ENCODE data around the gene LARGE1. TPM values are rescaled to one million over a fixed set of nuclear protein-coding genes. Genes with fewer than 3 reads are reported as not detected.

The LARGE1 gene
- total and polyA plus RNA-seq, 4 donors: 25.6 to 45.6 (median 37.6) TPM

- Histone ChIP-seq H3K36me3 (ENCODE audit: control insufficient read depth, insufficient read depth, low read length) (no peaks in the 10 kb centered on the region), H3K27me3 (ENCODE audit: control insufficient read depth, insufficient read depth, low read length) (no peaks in the 10 kb centered on the region), H3K27ac (ENCODE audit: low read depth, low read length) (no peak overlapping the region), H3K4me1 (ENCODE audit: control insufficient read depth, insufficient read depth, low read length) (no peaks in the 10 kb centered on the region), H3K4me3 (ENCODE audit: low read depth, low read length) (no peak overlapping the region), H3K9me3 (ENCODE audit: control insufficient read depth, insufficient read depth, low read length) (no peaks in the 10 kb centered on the region)
- WGBS (ENCODE audit: insufficient coverage): over 99% methylated on average over 10 of the region's 12 CpGs
- no peak for DNase-seq (ENCODE audit: low read depth in 4 of 6, low spot score in 6 of 6)
Measured at GRCh38 chr22:33600595-33600994, 319.7 kb downstream of the LARGE1 start.

GRCh38 chr22:33600113-33600512 lies 320.2 kb downstream of the LARGE1 start:
- H3K4me3 ChIP-seq (ENCODE audit: low read depth, low read length): no peak overlapping the region
- no peak overlapping the region for H3K27ac ChIP-seq (ENCODE audit: low read depth, low read length)
- H3K27me3 ChIP-seq (ENCODE audit: control insufficient read depth, insufficient read depth, low read length): no peaks in the 10 kb centered on the region
- 100% methylated on average over 2 of the region's 6 CpGs for WGBS (ENCODE audit: insufficient coverage)
- H3K4me1 ChIP-seq (ENCODE audit: control insufficient read depth, insufficient read depth, low read length): no peaks in the 10 kb centered on the region
- H3K9me3 ChIP-seq (ENCODE audit: control insufficient read depth, insufficient read depth, low read length): no peaks in the 10 kb centered on the region
- H3K36me3 ChIP-seq (ENCODE audit: control insufficient read depth, insufficient read depth, low read length): no peaks in the 10 kb centered on the region
- no peak for DNase-seq (ENCODE audit: low read depth in 4 of 6, low spot score in 6 of 6)

- no peak overlapping the region for H3K4me3 ChIP-seq (ENCODE audit: low read depth, low read length)
- H3K4me1 ChIP-seq (ENCODE audit: control insufficient read depth, insufficient read depth, low read length): no peaks in the 10 kb centered on the region
- no peaks in the 10 kb centered on the region for H3K9me3 ChIP-seq (ENCODE audit: control insufficient read depth, insufficient read depth, low read length)
- DNase-seq (ENCODE audit: low read depth in 4 of 6, low spot score in 6 of 6): no peak
- H3K27ac ChIP-seq (ENCODE audit: low read depth, low read length): no peak overlapping the region
- H3K27me3 ChIP-seq (ENCODE audit: control insufficient read depth, insufficient read depth, low read length): no peaks in the 10 kb centered on the region
- WGBS (ENCODE audit: insufficient coverage): 96% methylated on average over 4 of the region's 7 CpGs
- H3K36me3 ChIP-seq (ENCODE audit: control insufficient read depth, insufficient read depth, low read length): no peaks in the 10 kb centered on the region
Measured at GRCh38 chr22:33599596-33599995, 320.7 kb downstream of the LARGE1 start.

- Histone ChIP-seq H3K36me3 (ENCODE audit: control insufficient read depth, insufficient read depth, low read length) (no peaks in the 10 kb centered on the region), H3K9me3 (ENCODE audit: control insufficient read depth, insufficient read depth, low read length) (no peaks in the 10 kb centered on the region), H3K4me3 (ENCODE audit: low read depth, low read length) (no peak overlapping the region), H3K27ac (ENCODE audit: low read depth, low read length) (no peak overlapping the region), H3K4me1 (ENCODE audit: control insufficient read depth, insufficient read depth, low read length) (no peaks in the 10 kb centered on the region), H3K27me3 (ENCODE audit: control insufficient read depth, insufficient read depth, low read length) (no peaks in the 10 kb centered on the region)
- WGBS (ENCODE audit: insufficient coverage): no CpG with 5 or more reads among the region's 1 CpG
- no peak for DNase-seq (ENCODE audit: low read depth in 4 of 6, low spot score in 6 of 6)
Measured at GRCh38 chr22:33598821-33599220, 321.5 kb downstream of the LARGE1 start.

- WGBS (ENCODE audit: insufficient coverage): 96% methylated on average over 3 of the region's 6 CpGs
Measured at GRCh38 chr22:33597274-33597985, 322.8 kb downstream of the LARGE1 start.

GRCh38 chr22:33593818-33594217 lies 326.5 kb downstream of the LARGE1 start:
- WGBS (ENCODE audit: insufficient coverage): 100% methylated on average over 1 of the region's 5 CpGs
- Histone ChIP-seq H3K9me3 (ENCODE audit: control insufficient read depth, insufficient read depth, low read length) (no peaks in the 10 kb centered on the region), H3K4me3 (ENCODE audit: low read depth, low read length) (no peak overlapping the region), H3K27ac (ENCODE audit: low read depth, low read length) (no peak overlapping the region), H3K36me3 (ENCODE audit: control insufficient read depth, insufficient read depth, low read length) (no peaks in the 10 kb centered on the region), H3K4me1 (ENCODE audit: control insufficient read depth, insufficient read depth, low read length) (no peaks in the 10 kb centered on the region), H3K27me3 (ENCODE audit: control insufficient read depth, insufficient read depth, low read length) (no peaks in the 10 kb centered on the region)
- DNase-seq (ENCODE audit: low read depth in 4 of 6, low spot score in 6 of 6): no peak

More at GRCh38 chr22:33597274-33597985, 322.8 kb downstream of the LARGE1 start:
- Histone ChIP-seq H3K27ac (ENCODE audit: low read depth, low read length) (no peak overlapping the region), H3K27me3 (ENCODE audit: control insufficient read depth, insufficient read depth, low read length) (no peaks in the 10 kb centered on the region), H3K36me3 (ENCODE audit: control insufficient read depth, insufficient read depth, low read length) (no peaks in the 10 kb centered on the region), H3K9me3 (ENCODE audit: control insufficient read depth, insufficient read depth, low read length) (no peaks in the 10 kb centered on the region), H3K4me1 (ENCODE audit: control insufficient read depth, insufficient read depth, low read length) (no peaks in the 10 kb centered on the region), H3K4me3 (ENCODE audit: low read depth, low read length) (no peak overlapping the region)
- no peak for DNase-seq (ENCODE audit: low read depth in 4 of 6, low spot score in 6 of 6)

GRCh38 chr22:33591946-33592345 lies 328.3 kb downstream of the LARGE1 start:
- Histone ChIP-seq H3K9me3 (ENCODE audit: control insufficient read depth, insufficient read depth, low read length) (no peaks in the 10 kb centered on the region), H3K27me3 (ENCODE audit: control insufficient read depth, insufficient read depth, low read length) (no peaks in the 10 kb centered on the region), H3K4me1 (ENCODE audit: control insufficient read depth, insufficient read depth, low read length) (no peaks in the 10 kb centered on the region), H3K27ac (ENCODE audit: low read depth, low read length) (no peak overlapping the region), H3K4me3 (ENCODE audit: low read depth, low read length) (no peak overlapping the region), H3K36me3 (ENCODE audit: control insufficient read depth, insufficient read depth, low read length) (no peaks in the 10 kb centered on the region)
- no peak for DNase-seq (ENCODE audit: low read depth in 4 of 6, low spot score in 6 of 6)

GRCh38 chr22:33589297-33589696 lies 331.0 kb downstream of the LARGE1 start:
- no peak overlapping the region for H3K27ac ChIP-seq (ENCODE audit: low read depth, low read length)
- no peaks in the 10 kb centered on the region for H3K4me1 ChIP-seq (ENCODE audit: control insufficient read depth, insufficient read depth, low read length)
- no peaks in the 10 kb centered on the region for H3K36me3 ChIP-seq (ENCODE audit: control insufficient read depth, insufficient read depth, low read length)
- no peaks in the 10 kb centered on the region for H3K27me3 ChIP-seq (ENCODE audit: control insufficient read depth, insufficient read depth, low read length)
- no peak for DNase-seq (ENCODE audit: low read depth in 4 of 6, low spot score in 6 of 6)
- H3K9me3 ChIP-seq (ENCODE audit: control insufficient read depth, insufficient read depth, low read length): no peaks in the 10 kb centered on the region
- H3K4me3 ChIP-seq (ENCODE audit: low read depth, low read length): no peak overlapping the region

- WGBS (ENCODE audit: insufficient coverage): no CpG with 5 or more reads among the region's 2 CpGs
- no peak for DNase-seq (ENCODE audit: low read depth in 4 of 6, low spot score in 6 of 6)
- Histone ChIP-seq H3K36me3 (ENCODE audit: control insufficient read depth, insufficient read depth, low read length) (no peaks in the 10 kb centered on the region), H3K27me3 (ENCODE audit: control insufficient read depth, insufficient read depth, low read length) (no peaks in the 10 kb centered on the region), H3K27ac (ENCODE audit: low read depth, low read length) (no peak overlapping the region), H3K4me3 (ENCODE audit: low read depth, low read length) (no peak overlapping the region), H3K4me1 (ENCODE audit: control insufficient read depth, insufficient read depth, low read length) (no peaks in the 10 kb centered on the region), H3K9me3 (ENCODE audit: control insufficient read depth, insufficient read depth, low read length) (no peaks in the 10 kb centered on the region)
Measured at GRCh38 chr22:33588860-33589259, 331.4 kb downstream of the LARGE1 start.

- Histone ChIP-seq H3K4me3 (ENCODE audit: low read depth, low read length) (no peak overlapping the region), H3K36me3 (ENCODE audit: control insufficient read depth, insufficient read depth, low read length) (no peaks in the 10 kb centered on the region), H3K9me3 (ENCODE audit: control insufficient read depth, insufficient read depth, low read length) (no peaks in the 10 kb centered on the region), H3K4me1 (ENCODE audit: control insufficient read depth, insufficient read depth, low read length) (no peaks in the 10 kb centered on the region), H3K27me3 (ENCODE audit: control insufficient read depth, insufficient read depth, low read length) (no peaks in the 10 kb centered on the region), H3K27ac (ENCODE audit: low read depth, low read length) (no peak overlapping the region)
- DNase-seq (ENCODE audit: low read depth in 4 of 6, low spot score in 6 of 6): no peak
- WGBS (ENCODE audit: insufficient coverage): 89% methylated on average over 5 of the region's 5 CpGs
Measured at GRCh38 chr22:33584152-33584551, 336.1 kb downstream of the LARGE1 start.

Data from spinal cord (tissue), 10 donors.